ENCODE results near the gene MTMR12. TPM values are rescaled to one million over a fixed set of nuclear protein-coding genes. Genes with fewer than 3 reads are reported as not detected.

MTMR12 gene
- total and polyA plus RNA-seq, 2 of the 13 experiments (the other 11 are each of a cell fraction or from before 2014, with no cell fraction given) = 23.4 to 36.6 TPM

- TF ChIP-seq AGO2 (optimal IDR thresholded peaks at IDR 0.05; ENCODE audit: low read depth, low read length) = peak; percentile 44
- TF ChIP-seq RFXAP (CRISPR knock-in tag; IDR thresholded peaks at IDR 0.05; ENCODE audit: borderline replicate concordance) = peak; percentile 97
- TF ChIP-seq ZBTB2 (CRISPR knock-in tag; IDR thresholded peaks at IDR 0.05; ENCODE audit: low read depth) = 0 out of 2 replicates have a peak, but pooled peaks have one; percentile 13
- peak; percentile 19; the same call in 1 of the 2 replicates for TF ChIP-seq KLF6 (CRISPR knock-in tag; IDR thresholded peaks at IDR 0.05)
- peak; percentile 74 for TF ChIP-seq TFDP2 (CRISPR knock-in tag; IDR thresholded peaks at IDR 0.05)
- no peak for TF ChIP-seq ZNF775 (CRISPR knock-in tag; IDR thresholded peaks at IDR 0.05; ENCODE audit: borderline replicate concordance)
- TF ChIP-seq ZBTB44 (CRISPR knock-in tag; IDR thresholded peaks at IDR 0.05) = no peak
- 0 out of 2 replicates have a peak, but pooled peaks have one; percentile 34 for TF ChIP-seq HMG20B (CRISPR knock-in tag; conservative IDR thresholded peaks at IDR 0.05)
- TF ChIP-seq YEATS4 (CRISPR knock-in tag; IDR thresholded peaks at IDR 0.05; ENCODE audit: borderline replicate concordance) = peak; percentile 68; the same call in 1 of the 2 replicates
- peak; percentile 87 for TF ChIP-seq ARID4A (CRISPR knock-in tag; IDR thresholded peaks at IDR 0.05; ENCODE audit: borderline replicate concordance)
- TF ChIP-seq RAD51 (IDR thresholded peaks at IDR 0.05; ENCODE audit: borderline replicate concordance) = no peak
- TF ChIP-seq ZNF784 (CRISPR knock-in tag; IDR thresholded peaks at IDR 0.05; ENCODE audit: borderline replicate concordance) = no peak
- TF ChIP-seq IKZF4 (CRISPR knock-in tag; IDR thresholded peaks at IDR 0.05; ENCODE audit: borderline replicate concordance, low read depth, not compliant biosample characterization) = peak; percentile 70
- no peak for TF ChIP-seq JUNB (CRISPR knock-in tag; IDR thresholded peaks at IDR 0.05; ENCODE audit: borderline replicate concordance)
- peak; percentile 76 for TF ChIP-seq ZFX (CRISPR knock-in tag; IDR thresholded peaks at IDR 0.05; ENCODE audit: low read depth)
- TF ChIP-seq E2F1 (CRISPR knock-in tag; IDR thresholded peaks at IDR 0.05) = peak; percentile 22
Observed at GRCh38 chr5:32312595-32313332, at the start of gene MTMR12 (continued).

Measured in HepG2 (cell line).